NCI-H2029 (cell line): Measurements from ENCODE around the gene LNPEP.

Source experiments
- DNase-seq: peaks from one replicate; lab custom pipeline; 2025; lab: John Stamatoyannopoulos, UW

LNPEP gene

GRCh38 chr5:96961053-96961452, 25.2 kb downstream of the LNPEP start:
- no peak for DNase-seq

GRCh38 chr5:96962540-96962991, 26.7 kb downstream of the LNPEP start:
- DNase-seq: no peak

GRCh38 chr5:96963267-96963666, 27.4 kb downstream of the LNPEP start:
- no peak for DNase-seq

GRCh38 chr5:96966801-96967200, 30.9 kb downstream of the LNPEP start:
- DNase-seq: no peak

GRCh38 chr5:96967400-96967799, 31.5 kb downstream of the LNPEP start:
- no peak for DNase-seq

GRCh38 chr5:96968074-96968473, 32.2 kb downstream of the LNPEP start:
- peak; percentile 33 for DNase-seq

- no peak for DNase-seq
Observed at GRCh38 chr5:96968614-96969013, 32.7 kb downstream of the LNPEP start.

- no peak for DNase-seq
Observed at GRCh38 chr5:96969366-96969765, 33.5 kb downstream of the LNPEP start.

GRCh38 chr5:96972599-96973334, 36.9 kb downstream of the LNPEP start:
- DNase-seq: no peak

GRCh38 chr5:96973532-96974401, 37.9 kb downstream of the LNPEP start:
- DNase-seq: no peak

- DNase-seq: no peak
Observed at GRCh38 chr5:96975656-96976055, 39.8 kb downstream of the LNPEP start.

- no peak for DNase-seq
Observed at GRCh38 chr5:96977228-96977627, 41.3 kb downstream of the LNPEP start.

- no peak for DNase-seq
Observed at GRCh38 chr5:96978812-96979449, 43.1 kb downstream of the LNPEP start.

GRCh38 chr5:96984506-96985192, 48.8 kb downstream of the LNPEP start:
- DNase-seq: no peak

GRCh38 chr5:96986450-96986849, 50.6 kb downstream of the LNPEP start:
- DNase-seq: no peak

GRCh38 chr5:96990102-96990501, 54.2 kb downstream of the LNPEP start:
- DNase-seq: no peak

GRCh38 chr5:96991708-96992107, 55.8 kb downstream of the LNPEP start:
- DNase-seq: no peak

GRCh38 chr5:96993760-96994159, 57.9 kb downstream of the LNPEP start:
- DNase-seq: no peak

GRCh38 chr5:96994493-96994892, 58.6 kb downstream of the LNPEP start:
- DNase-seq: no peak

- no peak for DNase-seq
Observed at GRCh38 chr5:96995419-96995818, 59.5 kb downstream of the LNPEP start.

GRCh38 chr5:96997265-96997859, 61.5 kb downstream of the LNPEP start:
- DNase-seq: peak; percentile 9

GRCh38 chr5:96999856-97000255, 64.0 kb downstream of the LNPEP start:
- DNase-seq: no peak
